ENCODE measurements around the gene ITIH3.

ITIH3 gene

GRCh38 chr3:52779011-52779836 is 15.4 kb upstream of the ITIH3 start:
- DNase-seq (ENCODE audit: low spot score): no peak

GRCh38 chr3:52779837-52780585 is 14.6 kb upstream of the ITIH3 start:
- no peak for DNase-seq (ENCODE audit: low spot score)

- DNase-seq (ENCODE audit: low spot score): no peak
These were observed 12.9 kb upstream of the ITIH3 start for GRCh38 chr3:52781741-52782140.

GRCh38 chr3:52782412-52783210 is 12.0 kb upstream of the ITIH3 start:
- DNase-seq (ENCODE audit: low spot score): no peak

GRCh38 chr3:52783211-52783555 is 11.4 kb upstream of the ITIH3 start:
- DNase-seq (ENCODE audit: low spot score): no peak

- DNase-seq (ENCODE audit: low spot score): no peak
These were observed 10.5 kb upstream of the ITIH3 start for GRCh38 chr3:52784021-52784621.

- DNase-seq (ENCODE audit: low spot score): no peak
These were observed 9.5 kb upstream of the ITIH3 start for GRCh38 chr3:52784931-52785590.

GRCh38 chr3:52786330-52787215 is 8.0 kb upstream of the ITIH3 start:
- DNase-seq (ENCODE audit: low spot score): no peak

- no peak for DNase-seq (ENCODE audit: low spot score)
These were observed 7.3 kb upstream of the ITIH3 start for GRCh38 chr3:52787246-52787645.

GRCh38 chr3:52787672-52788625 is 6.6 kb upstream of the ITIH3 start:
- no peak for DNase-seq (ENCODE audit: low spot score)

- DNase-seq (ENCODE audit: low spot score): no peak
These were observed 5.5 kb upstream of the ITIH3 start for GRCh38 chr3:52788890-52789745.

- no peak for DNase-seq (ENCODE audit: low spot score)
These were observed 4.9 kb upstream of the ITIH3 start for GRCh38 chr3:52789746-52790040.

- no peak for DNase-seq (ENCODE audit: low spot score)
These were observed 4.3 kb upstream of the ITIH3 start for GRCh38 chr3:52790337-52790736.

- no peak for DNase-seq (ENCODE audit: low spot score)
These were observed 3.9 kb upstream of the ITIH3 start for GRCh38 chr3:52790741-52791140.

- DNase-seq (ENCODE audit: low spot score): no peak
These were observed 3.2 kb upstream of the ITIH3 start for GRCh38 chr3:52791366-52791765.

GRCh38 chr3:52791928-52792327 is 2.7 kb upstream of the ITIH3 start:
- DNase-seq (ENCODE audit: low spot score): no peak

- DNase-seq (ENCODE audit: low spot score): no peak
These were observed 2.2 kb upstream of the ITIH3 start for GRCh38 chr3:52792413-52792812.

GRCh38 chr3:52792961-52793695 is 1.5 kb upstream of the ITIH3 start:
- no peak for DNase-seq (ENCODE audit: low spot score)

All from COLO829 (cell line).